Measurements from ENCODE around the gene ASTN2.

DNA sequence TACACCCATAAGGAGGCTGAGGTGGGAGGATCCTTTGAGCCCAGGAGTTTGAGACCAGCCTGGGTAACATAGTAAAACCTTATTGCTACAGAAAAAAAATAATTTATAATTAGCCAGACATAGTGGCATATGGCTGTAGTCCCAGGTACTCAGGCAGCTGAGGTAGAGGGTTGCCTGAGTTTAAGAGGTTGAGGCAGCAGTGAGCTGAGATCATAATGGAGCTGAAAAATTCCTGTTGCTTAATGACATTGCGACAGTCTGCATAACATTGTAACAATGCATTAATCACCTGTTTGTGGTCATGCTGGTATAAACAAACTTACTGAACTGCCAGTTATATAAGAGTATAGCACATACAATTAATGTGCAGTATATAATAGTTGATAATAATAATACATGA, 513.6 kb downstream of the ASTN2 start:
- TF ChIP-seq, protein P1, sequence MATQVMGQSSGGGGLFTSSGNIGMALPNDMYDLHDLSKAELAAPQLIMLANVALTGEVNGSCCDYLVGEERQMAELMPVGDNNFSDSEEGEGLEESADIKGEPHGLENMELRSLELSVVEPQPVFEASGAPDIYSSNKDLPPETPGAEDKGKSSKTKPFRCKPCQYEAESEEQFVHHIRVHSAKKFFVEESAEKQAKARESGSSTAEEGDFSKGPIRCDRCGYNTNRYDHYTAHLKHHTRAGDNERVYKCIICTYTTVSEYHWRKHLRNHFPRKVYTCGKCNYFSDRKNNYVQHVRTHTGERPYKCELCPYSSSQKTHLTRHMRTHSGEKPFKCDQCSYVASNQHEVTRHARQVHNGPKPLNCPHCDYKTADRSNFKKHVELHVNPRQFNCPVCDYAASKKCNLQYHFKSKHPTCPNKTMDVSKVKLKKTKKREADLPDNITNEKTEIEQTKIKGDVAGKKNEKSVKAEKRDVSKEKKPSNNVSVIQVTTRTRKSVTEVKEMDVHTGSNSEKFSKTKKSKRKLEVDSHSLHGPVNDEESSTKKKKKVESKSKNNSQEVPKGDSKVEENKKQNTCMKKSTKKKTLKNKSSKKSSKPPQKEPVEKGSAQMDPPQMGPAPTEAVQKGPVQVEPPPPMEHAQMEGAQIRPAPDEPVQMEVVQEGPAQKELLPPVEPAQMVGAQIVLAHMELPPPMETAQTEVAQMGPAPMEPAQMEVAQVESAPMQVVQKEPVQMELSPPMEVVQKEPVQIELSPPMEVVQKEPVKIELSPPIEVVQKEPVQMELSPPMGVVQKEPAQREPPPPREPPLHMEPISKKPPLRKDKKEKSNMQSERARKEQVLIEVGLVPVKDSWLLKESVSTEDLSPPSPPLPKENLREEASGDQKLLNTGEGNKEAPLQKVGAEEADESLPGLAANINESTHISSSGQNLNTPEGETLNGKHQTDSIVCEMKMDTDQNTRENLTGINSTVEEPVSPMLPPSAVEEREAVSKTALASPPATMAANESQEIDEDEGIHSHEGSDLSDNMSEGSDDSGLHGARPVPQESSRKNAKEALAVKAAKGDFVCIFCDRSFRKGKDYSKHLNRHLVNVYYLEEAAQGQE (IDR thresholded peaks at IDR 0.05; ENCODE audit: insufficient read depth in 1 of 2, low read depth in 2 of 2, low read length in 2 of 2): no peak
- TF ChIP-seq TAF1 (IDR thresholded peaks at IDR 0.05; ENCODE audit: borderline replicate concordance, insufficient read depth, low read length) (no peak), POLR2AphosphoS5 (IDR thresholded peaks at IDR 0.05; ENCODE audit: low read depth, low read length) (no peak), SIN3A (IDR thresholded peaks at IDR 0.05; ENCODE audit: borderline replicate concordance, insufficient read depth, low read length) (no peak), FOXP2 (optimal IDR thresholded peaks at IDR 0.05; ENCODE audit: borderline replicate concordance, extremely low read depth, extremely low read length, insufficient read depth) (no peak)

Data from PFSK-1 (cell line).